HUES64 (cell line): ENCODE measurements around the gene CATSPER1.

Experiments
- H3K27ac ChIP-seq: 2 replicates; pipeline ENCODE4 v1.7.0; 2013; ENCODE audit warnings: low read depth, low read length, inconsistent platforms
- H3K27me3 ChIP-seq: 2 replicates; pipeline ENCODE4 v1.6.1; 2013; ENCODE audit warnings: mild to moderate bottlenecking, low read length; ENCODE audit not compliant: insufficient read depth
- H3K36me3 ChIP-seq: 2 replicates; pipeline ENCODE4 v1.6.1; 2013; ENCODE audit warnings: mild to moderate bottlenecking, low read length; ENCODE audit not compliant: insufficient read depth
- H3K4me1 ChIP-seq: 2 replicates; pipeline ENCODE4 v1.6.1; 2013; ENCODE audit warnings: mild to moderate bottlenecking, low read length, moderate library complexity; ENCODE audit not compliant: insufficient read depth
- H3K4me3 ChIP-seq: 2 replicates; pipeline ENCODE4 v1.5.1; 2013; ENCODE audit warnings: mild to moderate bottlenecking, low read length, moderate library complexity
- H3K9ac ChIP-seq: 2 replicates; pipeline ENCODE4 v1.6.1; 2013; ENCODE audit warnings: mild to moderate bottlenecking, low read depth, low read length
- H3K9me3 ChIP-seq: 2 replicates; pipeline ENCODE4 v1.6.1; 2013; ENCODE audit warnings: low read depth, low read length; ENCODE audit not compliant: insufficient read depth
- WGBS: fragments of 150-250, 120-280 bp; methylation state at CpG from one replicate; pipeline ENCODE4 v1.1.7; 2013; ENCODE audit warnings: missing lambda C conversion rate; 5-methylcytosine and 5-hydroxymethylcytosine counted together

The CATSPER1 gene

DNA sequence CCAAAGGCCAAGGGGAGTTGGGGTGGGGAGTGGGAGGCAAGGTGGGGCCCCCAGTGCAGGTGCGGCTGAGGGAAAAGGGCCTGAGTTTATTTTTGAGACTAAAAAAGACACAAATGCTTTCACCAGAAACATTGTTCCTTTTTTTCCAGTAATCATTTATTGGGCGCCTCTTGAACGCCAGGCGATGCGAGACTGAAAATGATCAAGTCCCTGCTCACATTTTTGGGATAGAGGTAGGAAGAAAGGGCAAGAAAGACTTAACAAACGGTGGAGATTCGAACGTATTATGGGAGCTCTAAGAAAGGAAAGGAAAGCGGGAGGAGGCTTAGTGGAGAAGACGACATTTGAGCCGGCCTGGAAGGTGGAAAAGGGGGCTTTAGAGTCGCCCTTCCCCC, 25.1 kb upstream of the CATSPER1 start:
- H3K36me3 ChIP-seq: peaks cover 29% of the 10 kb centered on the region
- H3K27ac ChIP-seq: peak overlapping the region; percentile 95
- H3K9me3 ChIP-seq: no peaks in the 10 kb centered on the region
- 31% methylated on average over 12 of the region's 12 CpGs for WGBS
- H3K4me1 ChIP-seq: peaks cover 25% of the 10 kb centered on the region
- H3K9ac ChIP-seq: peak overlapping the region; percentile 80
- peak overlapping the region; percentile 98 for H3K4me3 ChIP-seq
- H3K27me3 ChIP-seq: no peaks in the 10 kb centered on the region

DNA sequence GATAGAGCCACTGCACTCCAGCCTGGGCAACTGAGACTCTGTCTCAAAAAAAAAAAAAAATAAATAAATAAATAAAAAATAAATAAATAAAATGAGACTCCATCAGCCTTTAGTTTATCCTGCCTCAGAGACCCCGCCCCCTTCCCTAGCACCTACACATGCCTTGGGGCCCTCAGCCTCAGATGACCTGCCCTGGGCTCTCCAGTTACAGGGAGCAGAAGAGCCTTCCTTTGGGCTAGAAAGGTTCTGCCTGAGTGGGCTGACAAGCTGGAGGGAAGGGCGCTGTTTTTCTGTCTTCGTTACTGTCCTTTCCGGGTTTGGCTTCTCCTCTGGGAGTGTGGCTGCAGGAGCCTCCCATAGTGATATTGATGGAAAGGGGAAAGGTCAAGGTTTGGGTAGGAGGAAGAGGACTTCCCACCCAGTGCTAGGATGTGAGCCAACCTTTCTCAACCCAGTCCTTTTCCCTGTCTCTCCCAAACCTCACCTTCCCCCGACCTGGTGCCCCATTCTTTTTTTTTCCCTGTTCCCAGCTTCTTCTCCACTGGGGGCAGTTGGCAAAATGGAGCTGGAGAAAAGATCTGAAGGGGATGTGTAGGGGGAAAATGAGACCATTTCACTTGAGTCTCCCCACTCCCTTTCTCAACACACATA, 24.4 kb upstream of the CATSPER1 start:
- Histone ChIP-seq H3K27ac (peak overlapping the region; percentile 95), H3K9me3 (no peaks in the 10 kb centered on the region), H3K27me3 (no peaks in the 10 kb centered on the region), H3K9ac (peak overlapping the region; percentile 80; the same call in 1 of the 2 replicates), H3K36me3 (peaks cover 23% of the 10 kb centered on the region), H3K4me3 (peak overlapping the region; percentile 98), H3K4me1 (peaks cover 25% of the 10 kb centered on the region)
- WGBS: 78% methylated on average over 5 of the region's 5 CpGs

DNA sequence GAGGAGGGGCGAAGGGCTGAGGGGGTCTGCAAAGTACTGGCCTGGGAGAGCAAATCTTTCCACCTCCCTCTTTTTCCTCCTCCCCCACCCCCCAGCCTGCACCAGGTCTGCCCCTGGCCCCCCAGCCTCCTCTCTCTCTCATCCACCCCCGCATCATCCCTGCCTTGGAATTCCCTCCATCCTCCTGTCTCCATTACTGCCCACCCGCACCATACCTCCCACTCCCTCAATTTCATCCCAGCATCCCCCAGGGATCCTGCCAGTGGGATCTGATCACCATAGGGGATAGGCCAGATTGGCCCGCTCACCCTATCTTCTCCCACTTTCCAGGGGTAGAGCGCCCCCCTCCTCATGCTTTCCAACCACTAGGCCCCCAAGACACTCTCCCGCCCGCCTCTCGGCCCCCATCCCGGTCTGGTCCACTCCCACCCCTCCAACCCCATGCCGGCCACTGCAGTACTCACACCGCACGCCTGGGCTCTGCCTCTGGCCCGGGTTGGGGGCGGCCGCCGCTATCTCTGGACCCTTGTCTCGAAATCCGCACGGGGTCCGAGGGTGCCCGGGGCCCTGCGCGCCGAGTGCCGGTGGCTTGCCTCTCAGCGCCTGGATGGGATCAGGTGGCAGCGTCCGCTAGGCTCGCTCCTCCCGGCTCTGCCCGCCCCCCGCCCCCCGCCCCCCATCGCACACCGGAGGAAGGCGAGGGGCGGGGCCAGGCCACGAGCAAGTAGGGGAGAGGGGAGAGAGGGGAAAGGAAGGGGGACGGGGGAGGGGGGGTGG, 22.5 kb upstream of the CATSPER1 start, which contains the start of gene GAL3ST3:
GAL3ST3 (minus strand) TSS at position 615 of the 777 bp plus-strand sequence. CDS start 3,746 bp downstream, outside the sequence.
- Histone ChIP-seq H3K9me3 (no peaks in the 10 kb centered on the region), H3K4me1 (peaks cover 25% of the 10 kb centered on the region), H3K9ac (peak within 1 kb of the TSS; percentile 63), H3K36me3 (peaks cover 15% of the 10 kb centered on the region), H3K27ac (no peak within 1 kb of the TSS), H3K4me3 (peak within 1 kb of the TSS; percentile 73), H3K27me3 (no peaks in the 10 kb centered on the region)
- 1% methylated on average over 30 of the region's 39 CpGs for WGBS

DNA sequence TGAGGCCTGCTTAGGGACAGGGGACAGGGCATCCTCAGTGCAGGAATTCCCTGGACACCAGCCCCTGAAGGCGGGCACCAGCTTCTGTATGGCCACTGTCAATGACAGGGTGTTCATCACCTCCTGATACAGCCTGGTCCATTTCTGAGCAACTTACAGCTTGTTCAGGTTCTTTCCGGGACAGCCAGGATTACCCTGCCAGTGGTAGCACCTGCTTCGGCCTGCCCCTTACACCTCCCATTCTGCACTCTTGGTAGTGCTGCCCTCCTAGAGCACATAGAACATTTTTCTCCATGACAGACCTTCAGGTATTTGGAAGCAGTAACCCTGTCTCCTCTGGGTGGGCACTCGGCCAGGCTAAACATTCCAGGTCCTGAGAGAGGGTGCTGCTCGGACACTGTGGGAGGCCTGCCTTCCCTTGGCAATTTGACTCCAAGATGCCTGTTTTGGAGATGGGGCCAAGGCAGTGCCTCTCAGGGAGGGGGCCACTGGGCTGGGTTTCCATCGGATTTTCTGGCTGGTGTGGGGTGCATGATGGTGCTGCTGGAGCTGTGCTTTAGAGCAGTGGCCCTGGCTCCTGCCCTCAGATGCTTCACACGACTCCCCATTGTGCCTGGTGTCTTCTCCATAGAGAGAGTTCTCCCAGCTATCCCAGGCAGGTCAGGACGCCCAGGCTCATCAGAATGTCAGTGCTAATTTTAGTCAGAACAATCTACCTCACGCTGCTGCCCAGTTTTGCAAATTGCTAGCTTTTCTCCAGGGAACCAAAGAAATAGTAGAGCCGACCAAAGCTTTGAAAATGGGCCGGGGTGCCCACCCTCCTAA, 21.5 kb upstream of the CATSPER1 start:
- H3K27ac ChIP-seq: no peak overlapping the region
- H3K36me3 ChIP-seq: peaks cover 15% of the 10 kb centered on the region
- WGBS: 87% methylated on average over 11 of the region's 11 CpGs
- H3K4me3 ChIP-seq: peak overlapping the region; percentile 73
- peaks cover 22% of the 10 kb centered on the region for H3K4me1 ChIP-seq
- H3K9me3 ChIP-seq: no peaks in the 10 kb centered on the region
- 0 out of 2 replicates have a peak overlapping the region, but pooled peaks have one; percentile 17 for H3K9ac ChIP-seq
- no peaks in the 10 kb centered on the region for H3K27me3 ChIP-seq

DNA sequence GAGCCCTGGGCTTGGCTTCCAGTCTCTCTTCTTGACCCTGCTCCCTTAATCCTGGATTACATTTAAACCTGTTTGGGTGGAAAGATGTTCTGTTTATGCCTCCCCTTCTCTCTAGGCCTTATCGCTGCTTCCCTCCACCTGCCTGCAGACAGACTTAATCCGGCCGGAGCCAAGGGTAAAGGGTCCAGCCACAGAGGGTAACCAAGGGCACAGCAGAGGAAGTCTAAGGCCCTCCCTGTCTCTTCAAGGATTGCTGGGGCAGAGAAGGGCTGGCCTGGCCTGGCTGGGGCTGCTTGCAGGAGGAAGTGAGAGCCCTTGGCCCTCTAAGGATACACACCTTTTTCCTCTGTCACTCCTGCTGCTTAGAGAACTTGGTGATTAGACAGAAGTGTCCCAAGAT, 20.6 kb upstream of the CATSPER1 start:
- no peaks in the 10 kb centered on the region for H3K27me3 ChIP-seq
- no peak overlapping the region for H3K9ac ChIP-seq
- H3K9me3 ChIP-seq: no peaks in the 10 kb centered on the region
- peaks cover 22% of the 10 kb centered on the region for H3K4me1 ChIP-seq
- H3K36me3 ChIP-seq: peaks cover 20% of the 10 kb centered on the region
- no peak overlapping the region for H3K27ac ChIP-seq
- H3K4me3 ChIP-seq: no peak overlapping the region
- 85% methylated on average over 3 of the region's 3 CpGs for WGBS

DNA sequence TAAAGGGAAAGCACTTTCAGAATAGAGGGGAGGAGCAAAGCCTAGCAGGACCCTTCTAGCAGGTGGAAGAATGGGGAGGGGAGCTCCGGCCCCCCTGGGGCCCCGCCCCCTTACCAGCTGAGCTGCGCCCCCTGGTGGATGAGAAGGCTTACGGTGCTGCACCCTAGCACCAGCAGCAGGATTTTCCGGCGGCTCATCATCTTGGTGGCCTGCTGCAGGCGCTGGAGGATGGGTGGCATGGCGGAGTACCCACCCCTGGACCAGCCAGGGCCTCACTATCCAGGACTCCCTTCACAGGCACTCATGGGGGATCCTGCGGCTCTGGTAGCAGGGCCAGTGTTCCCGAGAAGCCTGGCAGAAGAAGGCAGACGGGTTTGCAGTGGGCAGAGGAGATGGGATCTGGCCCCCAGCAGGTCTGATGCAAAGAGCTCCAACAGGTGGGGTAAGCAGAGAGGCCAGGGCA, 18.9 kb upstream of the CATSPER1 start:
- H3K9ac ChIP-seq: no peak overlapping the region
- H3K27ac ChIP-seq: no peak overlapping the region
- peaks cover 25% of the 10 kb centered on the region for H3K36me3 ChIP-seq
- no peaks in the 10 kb centered on the region for H3K27me3 ChIP-seq
- no peaks in the 10 kb centered on the region for H3K9me3 ChIP-seq
- 26% methylated on average over 11 of the region's 11 CpGs for WGBS
- no peak overlapping the region for H3K4me3 ChIP-seq
- peaks cover 11% of the 10 kb centered on the region for H3K4me1 ChIP-seq

DNA sequence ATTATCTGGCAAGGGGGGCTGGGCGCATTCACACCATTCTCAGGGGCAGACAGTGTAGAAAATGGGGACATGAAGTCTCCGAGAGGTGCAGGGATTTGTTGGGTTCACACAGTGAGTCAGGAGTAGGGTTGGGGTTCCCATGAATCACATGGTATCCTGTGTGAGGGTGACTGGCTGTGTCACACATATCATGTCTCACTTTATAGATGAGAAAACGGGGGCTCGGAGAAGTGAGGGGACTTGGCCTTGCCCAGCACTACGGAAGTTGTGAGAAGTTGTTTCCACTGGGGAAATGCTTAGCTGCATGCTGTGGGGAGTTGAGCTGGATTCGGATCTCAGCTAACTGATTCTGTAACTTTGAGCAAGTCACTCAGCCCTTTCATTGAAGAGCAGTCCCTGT, 18.5 kb upstream of the CATSPER1 start:
- no peak overlapping the region for H3K27ac ChIP-seq
- H3K4me3 ChIP-seq: no peak overlapping the region
- H3K4me1 ChIP-seq: peaks cover 11% of the 10 kb centered on the region
- peaks cover 25% of the 10 kb centered on the region for H3K36me3 ChIP-seq
- WGBS: 79% methylated on average over 6 of the region's 6 CpGs
- H3K27me3 ChIP-seq: no peaks in the 10 kb centered on the region
- H3K9me3 ChIP-seq: no peaks in the 10 kb centered on the region
- H3K9ac ChIP-seq: no peak overlapping the region

DNA sequence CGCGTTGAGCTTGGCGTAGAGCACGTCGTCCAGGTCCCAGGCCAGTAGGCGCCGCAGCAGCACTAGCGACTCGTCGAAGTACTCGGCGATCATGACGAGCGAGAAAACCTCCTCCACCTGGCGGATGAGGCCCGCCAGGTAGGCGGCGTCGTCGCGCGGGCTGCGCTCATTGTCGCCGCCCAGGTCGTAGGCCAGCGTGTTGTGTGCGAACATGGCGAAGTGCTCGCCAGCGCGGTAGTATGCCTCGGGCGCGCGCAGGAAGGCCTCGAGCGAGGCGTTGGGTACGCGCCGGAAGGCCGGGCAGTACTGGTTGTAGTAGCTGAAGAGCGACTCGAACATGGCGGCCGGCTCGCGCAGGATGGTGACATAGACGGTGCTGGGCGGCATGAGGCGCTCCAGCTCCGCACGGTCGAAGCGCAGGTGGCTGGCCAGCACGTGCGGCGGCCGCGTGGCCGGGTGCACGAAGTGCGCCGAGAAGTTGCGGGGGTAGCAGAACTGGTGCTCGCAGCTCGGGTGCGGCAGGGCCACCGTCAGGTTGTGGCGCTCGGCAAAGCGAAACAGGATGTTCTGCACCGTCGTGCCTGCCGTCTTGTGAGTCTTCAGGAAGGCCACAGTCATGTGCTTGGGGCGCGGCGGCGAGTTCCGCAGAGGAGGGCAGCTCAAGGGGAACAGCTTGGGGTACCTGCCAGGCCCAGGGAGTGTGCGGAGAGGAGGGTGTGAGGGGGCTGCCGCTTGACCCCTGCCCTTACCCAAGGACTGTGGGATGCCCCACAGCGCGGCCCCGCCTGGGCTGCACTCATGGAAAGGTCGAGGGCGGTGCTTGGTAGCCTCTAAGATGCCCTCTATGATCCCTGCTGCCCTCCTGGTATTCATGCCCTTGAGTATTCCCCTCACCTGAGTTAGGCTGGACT, 17.0 kb upstream of the CATSPER1 start:
- Histone ChIP-seq H3K4me3 (no peak overlapping the region), H3K9me3 (no peaks in the 10 kb centered on the region), H3K27ac (no peak overlapping the region), H3K36me3 (peaks cover 25% of the 10 kb centered on the region), H3K27me3 (no peaks in the 10 kb centered on the region), H3K4me1 (0 out of 2 replicates have a peak, but pooled peaks cover 5% of the 10 kb centered on the region), H3K9ac (no peak overlapping the region)
- 96% methylated on average over 88 of the region's 88 CpGs for WGBS

DNA sequence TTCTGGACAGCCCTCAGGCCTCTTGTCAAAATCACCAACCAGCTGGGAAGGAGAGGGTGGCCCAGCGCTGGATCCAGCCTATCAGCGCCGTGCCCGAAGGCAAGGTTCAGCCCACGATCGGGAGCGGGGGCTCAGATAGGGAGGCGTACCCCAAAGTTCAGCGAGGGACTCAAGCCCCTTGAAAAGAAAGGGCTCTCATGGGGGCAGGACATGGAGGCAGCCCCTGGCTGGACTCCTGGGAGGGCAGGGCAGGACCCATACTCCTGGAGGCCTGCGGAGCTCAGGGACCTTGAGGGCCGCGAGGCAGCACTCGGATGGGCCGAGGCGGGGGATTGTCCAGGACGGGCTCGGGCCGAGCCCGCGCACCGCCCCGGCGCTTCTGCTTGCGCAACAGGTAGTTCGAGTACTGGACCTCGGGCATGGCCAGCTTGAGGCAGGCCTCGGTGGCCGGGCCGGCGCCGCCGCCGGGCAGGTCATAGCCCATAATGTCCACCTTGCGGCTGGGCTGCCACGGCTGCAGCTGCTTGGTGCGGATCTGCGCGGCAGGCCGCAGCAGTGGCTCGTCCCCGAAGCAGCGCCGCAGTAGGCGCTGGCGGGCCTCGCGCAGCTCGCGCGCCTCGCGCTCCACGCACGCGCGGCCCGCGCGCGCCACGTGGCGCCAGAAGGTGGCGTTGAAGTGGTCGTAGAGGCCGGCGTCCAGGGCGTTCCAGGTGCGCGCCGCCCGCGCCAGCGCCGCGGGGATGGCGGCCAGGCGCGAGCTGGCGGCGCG, 16.1 kb upstream of the CATSPER1 start:
- no peaks in the 10 kb centered on the region for H3K27me3 ChIP-seq
- no peaks in the 10 kb centered on the region for H3K4me1 ChIP-seq
- no peaks in the 10 kb centered on the region for H3K9me3 ChIP-seq
- no peak overlapping the region for H3K27ac ChIP-seq
- H3K36me3 ChIP-seq: peaks cover 25% of the 10 kb centered on the region
- 96% methylated on average over 81 of the region's 81 CpGs for WGBS
- no peak overlapping the region for H3K9ac ChIP-seq
- H3K4me3 ChIP-seq: no peak overlapping the region

DNA sequence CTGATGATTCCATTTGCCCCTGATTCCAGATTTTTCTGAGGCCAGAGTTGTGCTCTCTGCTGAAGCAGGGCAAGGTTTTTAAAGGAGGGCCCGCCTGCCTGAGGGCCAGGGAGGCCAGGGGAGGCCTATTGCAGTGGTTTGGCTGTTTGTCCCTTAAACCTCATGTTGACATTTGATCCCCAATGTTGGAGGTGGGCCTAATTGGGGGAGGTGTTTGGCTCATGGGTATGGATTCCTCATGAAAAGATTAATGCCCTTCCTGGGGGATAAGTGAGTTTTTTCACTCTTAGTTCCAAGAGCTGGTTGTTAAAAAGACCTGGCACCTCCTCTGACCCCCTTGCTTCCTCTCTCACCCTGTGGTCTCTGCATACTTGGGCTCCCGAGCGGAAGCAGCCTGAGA, 13.5 kb upstream of the CATSPER1 start:
- Histone ChIP-seq H3K4me1 (no peaks in the 10 kb centered on the region), H3K9me3 (no peaks in the 10 kb centered on the region), H3K27me3 (no peaks in the 10 kb centered on the region), H3K4me3 (no peak overlapping the region), H3K9ac (no peak overlapping the region), H3K27ac (no peak overlapping the region), H3K36me3 (peaks cover 25% of the 10 kb centered on the region)
- WGBS: 92% methylated on average over 3 of the region's 3 CpGs
